HEK293T (cell line): ENCODE results near the gene PRKAG1.

Experiments used
- ARNT ChIP-seq: fragments of 450-650 bp; IDR thresholded peaks from 2 replicates; pipeline ENCODE4 v1.6.1; 2017; ENCODE audit warnings: mild to moderate bottlenecking
- BHLHE40 ChIP-seq: fragments of 450-650 bp; IDR thresholded peaks from 2 replicates; pipeline ENCODE4 v1.6.1; 2016; ENCODE audit warnings: mild to moderate bottlenecking, moderate library complexity, borderline replicate concordance
- ELF4 ChIP-seq: fragments of 450-650 bp; IDR thresholded peaks from 2 replicates; pipeline ENCODE4 v1.6.1; 2017; ENCODE audit warnings: antibody characterized with exemption
- FOXA1 ChIP-seq: fragments of 450-650 bp; IDR thresholded peaks from 2 replicates; pipeline ENCODE4 v1.6.1; 2016; ENCODE audit warnings: mild to moderate bottlenecking
- HDGF ChIP-seq: fragments of 450-650 bp; IDR thresholded peaks from 2 replicates; pipeline ENCODE4 v1.6.1; 2017; ENCODE audit warnings: antibody characterized with exemption, borderline replicate concordance
- NFRKB ChIP-seq: fragments of 450-650 bp; IDR thresholded peaks from 2 replicates; pipeline ENCODE4 v1.6.1; 2016; ENCODE audit warnings: mild to moderate bottlenecking, moderate library complexity
- SP1 ChIP-seq: fragments of 450-650 bp; IDR thresholded peaks from 2 replicates; pipeline ENCODE4 v1.6.1; 2017
- SUZ12 ChIP-seq: fragments of 450-650 bp; IDR thresholded peaks from 2 replicates; pipeline ENCODE4 v1.6.1; 2016; ENCODE audit warnings: mild to moderate bottlenecking
- TARDBP ChIP-seq: fragments of 450-650 bp; IDR thresholded peaks from 2 replicates; pipeline ENCODE4 v1.6.1; 2016

- TF ChIP-seq ELF4 (no peak), SP1 (no peak), HDGF (no peak), BHLHE40 (no peak), TARDBP (no peak), NFRKB (no peak), SUZ12 (no peak), FOXA1 (no peak), ARNT (no peak)
These were observed 499 bp upstream of the PRKAG1 start for GRCh38 chr12:49019120-49019430.
